Right forelimb (tissue), 1 donor: Measurements from ENCODE around the gene LZTR1.
"Not testable (repeated sequence)": the region's sequence is repeated elsewhere in the genome, so short reads cannot be mapped to it uniquely, and the experiment has no call there.

Experiments
- DNase-seq: peaks from one replicate; pipeline ENCODE4 v3.0.0-alpha.2; 2018

The LZTR1 gene

GRCh38 chr22:20966883-20967696 is 15.0 kb upstream of the LZTR1 start, which contains the start of gene AIFM3:
Gene AIFM3, plus strand, starts transcription at chr22:20967255. Its CDS starts 690 bp downstream, at chr22:20967945.
- DNase-seq = no peak

DNA sequence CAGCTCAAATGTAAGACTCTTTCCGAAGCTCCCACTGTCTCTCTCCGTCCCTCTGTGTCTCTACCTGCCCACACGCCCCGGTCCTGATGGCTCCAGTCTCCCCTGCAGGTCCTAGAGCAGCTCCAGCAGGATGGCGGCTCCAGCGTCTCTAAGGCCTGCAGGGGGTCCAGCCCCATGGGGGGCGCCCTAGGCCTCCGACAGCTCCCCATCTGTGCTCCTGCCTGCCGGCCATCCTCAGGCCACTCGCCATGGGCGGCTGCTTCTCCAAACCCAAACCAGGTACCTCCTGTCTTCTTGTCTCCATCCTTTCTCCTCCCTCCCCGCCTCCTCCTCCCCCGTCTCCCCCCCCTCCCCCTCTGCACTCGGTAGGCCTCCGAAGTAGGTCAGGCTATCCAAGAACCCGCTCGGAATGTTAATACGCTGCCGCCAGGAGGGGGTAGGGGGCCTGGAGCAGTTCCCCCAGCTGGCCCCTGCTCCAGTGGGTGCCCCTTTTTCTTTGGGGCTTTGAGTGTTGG is 14.3 kb upstream of the LZTR1 start:
- DNase-seq = no peak

GRCh38 chr22:20968281-20968977 is 13.7 kb upstream of the LZTR1 start:
- DNase-seq = no peak

GRCh38 chr22:20970939-20971657 is 11.0 kb upstream of the LZTR1 start:
- DNase-seq = no peak

DNA sequence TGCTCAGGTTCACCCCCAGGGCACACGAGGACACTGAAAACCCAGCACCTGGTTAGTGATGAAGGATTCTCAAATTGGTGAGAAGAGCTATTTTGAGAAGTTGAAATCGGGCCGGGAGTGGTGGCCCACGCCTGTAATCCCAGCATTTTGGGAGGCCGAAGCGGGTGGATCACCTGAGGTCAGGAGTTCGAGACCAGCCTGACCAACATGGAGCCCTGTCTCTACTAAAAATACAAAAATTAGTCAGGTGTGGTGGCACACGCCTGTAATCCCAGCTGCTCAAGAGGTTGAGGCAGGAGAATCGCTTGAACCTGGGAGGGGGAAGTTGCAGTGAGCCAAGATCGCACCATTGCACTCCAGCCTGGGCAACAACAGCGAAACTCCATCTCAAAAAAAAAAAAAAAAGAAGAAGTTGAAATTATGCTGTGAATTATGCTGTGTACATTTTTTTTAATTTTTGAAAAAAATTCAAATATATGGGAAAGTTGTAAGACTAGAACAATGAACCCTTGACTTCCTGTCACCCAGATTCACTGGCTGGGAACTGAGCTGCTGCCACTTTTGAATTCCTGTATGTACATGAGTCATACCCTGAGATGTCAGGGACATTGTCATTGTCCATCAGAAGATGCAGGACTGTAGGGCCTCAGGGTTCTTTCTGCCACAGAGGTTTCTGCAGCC is 9.9 kb upstream of the LZTR1 start:
- DNase-seq = not testable (repeated sequence)

- no peak for DNase-seq
Observed at GRCh38 chr22:20972933-20973577, 9.0 kb upstream of the LZTR1 start.

GRCh38 chr22:20973634-20974286 is 8.3 kb upstream of the LZTR1 start:
- DNase-seq = no peak

- DNase-seq = no peak
Observed at GRCh38 chr22:20974336-20974955, 7.7 kb upstream of the LZTR1 start.

DNA sequence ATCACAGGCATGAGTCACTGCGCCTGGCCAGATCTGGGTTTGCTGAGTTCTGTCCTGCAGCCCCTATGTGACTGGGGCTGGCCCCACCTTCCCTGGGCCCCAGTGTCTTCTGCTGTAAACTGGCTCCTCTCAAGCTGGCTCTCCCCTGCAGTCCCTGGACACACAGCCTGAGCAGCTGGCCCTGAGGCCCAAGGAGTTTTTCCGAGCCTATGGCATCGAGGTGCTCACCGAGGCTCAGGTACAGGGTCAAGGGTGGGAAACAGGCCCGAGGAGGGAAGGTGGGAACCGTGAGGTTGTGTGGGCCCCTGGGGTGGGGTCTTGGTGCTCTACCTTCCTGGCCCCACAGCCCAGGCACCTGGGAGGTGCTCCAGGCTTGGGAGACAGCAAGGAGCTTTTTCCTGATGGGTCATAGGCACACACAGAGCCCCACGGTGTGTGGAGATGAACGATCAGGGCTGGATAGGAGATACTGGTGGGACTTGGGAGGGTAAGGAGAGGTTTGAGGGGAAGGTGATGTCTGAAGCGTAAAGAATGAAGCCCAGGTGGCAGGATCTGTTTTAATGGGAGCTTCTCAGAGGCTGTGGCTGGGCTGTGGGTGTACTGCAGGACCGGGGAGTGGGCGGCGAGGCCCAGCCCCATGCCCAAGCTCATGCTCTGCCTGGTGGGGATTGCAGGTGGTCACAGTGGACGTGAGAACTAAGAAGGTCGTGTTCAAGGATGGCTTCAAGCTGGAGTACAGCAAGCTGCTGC is 6.4 kb upstream of the LZTR1 start:
- no peak for DNase-seq

DNA sequence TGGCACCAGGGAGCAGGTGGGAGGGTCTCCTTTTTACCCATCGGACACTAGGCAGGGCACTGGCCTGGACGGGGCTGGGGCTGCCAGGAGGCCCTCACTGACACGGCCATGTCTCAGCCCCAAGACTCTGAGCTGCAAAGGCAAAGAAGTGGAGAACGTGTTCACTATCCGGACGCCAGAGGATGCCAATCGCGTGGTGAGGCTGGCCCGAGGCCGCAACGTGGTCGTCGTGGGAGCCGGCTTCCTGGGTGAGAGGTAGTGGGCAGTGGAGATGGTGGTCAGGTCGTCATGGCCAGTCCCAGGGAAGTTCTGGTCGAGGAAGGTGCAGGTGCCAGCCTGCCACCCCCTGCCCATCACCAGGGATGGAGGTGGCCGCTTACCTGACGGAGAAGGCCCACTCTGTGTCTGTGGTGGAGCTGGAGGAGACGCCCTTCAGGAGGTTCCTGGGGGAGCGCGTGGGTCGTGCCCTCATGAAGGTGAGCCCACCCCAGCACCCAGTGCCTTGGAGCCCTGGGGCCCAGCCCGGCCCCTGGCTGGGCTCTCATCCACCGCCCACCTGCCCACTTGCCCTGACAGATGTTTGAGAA is 5.7 kb upstream of the LZTR1 start:
- DNase-seq = no peak

DNA sequence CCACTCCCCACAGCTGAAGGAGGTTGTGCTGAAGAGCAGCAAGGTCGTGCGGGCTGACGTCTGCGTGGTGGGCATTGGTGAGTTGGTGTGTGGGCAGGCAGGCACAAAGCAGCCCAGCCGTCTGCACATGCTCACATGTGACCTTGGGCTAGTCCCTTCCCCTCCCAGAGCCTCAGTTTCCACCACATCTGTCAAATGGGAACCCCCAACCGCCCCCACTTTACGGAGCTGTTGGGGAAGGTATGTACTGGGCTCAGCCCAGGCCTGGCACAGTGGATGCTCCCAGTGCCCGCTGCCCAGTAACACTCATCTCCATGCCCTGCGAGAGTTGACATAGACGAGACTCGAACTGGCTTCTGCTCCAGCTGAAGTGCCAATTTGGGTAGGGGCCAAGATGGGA is 5.1 kb upstream of the LZTR1 start:
- no peak for DNase-seq

DNA sequence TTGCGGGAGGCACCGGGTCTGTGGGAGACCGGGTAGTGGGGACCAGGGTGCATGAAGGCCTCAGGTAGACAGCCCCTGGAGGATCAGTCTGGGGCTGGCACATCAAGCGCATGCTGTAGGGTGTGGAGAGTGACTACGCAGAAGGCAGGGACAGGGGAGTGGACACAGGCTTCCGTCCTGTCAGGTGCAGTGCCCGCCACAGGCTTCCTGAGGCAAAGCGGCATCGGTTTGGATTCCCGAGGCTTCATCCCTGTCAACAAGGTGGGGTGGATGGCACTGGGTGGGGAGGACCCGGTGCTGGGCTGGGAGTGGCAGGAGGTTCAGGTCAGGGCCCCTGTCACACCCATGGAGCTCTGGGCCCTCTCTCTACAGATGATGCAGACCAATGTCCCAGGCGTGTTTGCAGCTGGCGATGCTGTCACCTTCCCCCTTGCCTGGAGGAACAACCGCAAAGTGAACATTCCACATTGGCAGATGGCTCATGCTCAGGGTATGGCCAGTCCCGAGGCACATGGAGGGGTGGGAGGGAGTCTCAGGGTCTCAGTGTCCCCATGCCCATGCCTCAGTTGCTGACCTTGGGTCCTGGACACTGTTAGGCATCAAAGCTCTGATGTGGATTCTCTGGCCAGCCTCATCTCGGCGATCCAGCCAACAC is 4.5 kb upstream of the LZTR1 start:
- DNase-seq = no peak

DNA sequence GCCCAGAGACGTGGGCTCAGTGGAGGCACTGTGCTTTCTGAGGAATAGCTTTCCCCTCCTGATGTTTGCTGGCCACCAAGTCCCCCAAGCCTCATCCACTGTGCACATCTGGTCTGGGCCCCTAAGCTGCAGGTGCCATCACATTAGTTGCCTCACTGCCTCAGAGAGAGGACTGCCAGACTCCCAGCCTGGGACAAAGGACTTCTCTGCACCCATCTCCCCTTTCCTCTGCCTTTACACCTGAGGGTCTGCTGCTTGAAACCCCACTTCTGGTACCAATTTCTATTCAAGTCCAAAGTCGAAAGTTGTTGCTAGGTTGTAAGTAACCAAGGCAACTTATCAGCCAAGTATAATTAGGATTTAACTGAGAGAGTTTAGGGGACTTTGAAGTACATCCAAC is 3.7 kb upstream of the LZTR1 start:
- DNase-seq = no peak

GRCh38 chr22:20979243-20979809 is 2.8 kb upstream of the LZTR1 start:
- no peak for DNase-seq

DNA sequence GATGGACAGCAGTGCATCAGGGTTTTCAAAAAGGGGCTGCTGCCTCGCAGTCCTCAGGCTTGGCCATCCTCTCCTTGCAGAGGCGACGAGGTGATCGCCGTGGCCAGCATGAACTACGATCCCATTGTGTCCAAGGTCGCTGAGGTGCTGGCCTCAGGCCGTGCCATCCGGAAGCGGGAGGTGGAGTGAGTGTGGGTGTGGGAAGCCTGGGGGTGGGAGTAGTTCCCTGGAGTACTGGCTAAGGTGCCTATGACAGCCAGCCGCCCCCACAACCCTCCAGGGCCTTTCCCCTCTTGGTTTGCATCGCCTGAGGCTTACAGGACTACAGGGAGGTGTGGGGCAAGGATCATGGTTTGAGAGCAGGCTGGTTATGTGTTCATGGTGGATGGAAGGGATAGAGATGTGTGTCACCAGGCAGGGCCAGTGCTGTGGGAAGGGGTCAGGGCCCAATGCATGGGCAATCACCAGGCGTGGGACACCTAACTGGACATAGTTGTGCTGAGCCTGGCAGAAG is 2.1 kb upstream of the LZTR1 start:
- no peak for DNase-seq

GRCh38 chr22:20980523-20980922 is 1.6 kb upstream of the LZTR1 start:
- DNase-seq = no peak

GRCh38 chr22:20980938-20981722 is 967 bp upstream of the LZTR1 start:
- no peak for DNase-seq

DNA sequence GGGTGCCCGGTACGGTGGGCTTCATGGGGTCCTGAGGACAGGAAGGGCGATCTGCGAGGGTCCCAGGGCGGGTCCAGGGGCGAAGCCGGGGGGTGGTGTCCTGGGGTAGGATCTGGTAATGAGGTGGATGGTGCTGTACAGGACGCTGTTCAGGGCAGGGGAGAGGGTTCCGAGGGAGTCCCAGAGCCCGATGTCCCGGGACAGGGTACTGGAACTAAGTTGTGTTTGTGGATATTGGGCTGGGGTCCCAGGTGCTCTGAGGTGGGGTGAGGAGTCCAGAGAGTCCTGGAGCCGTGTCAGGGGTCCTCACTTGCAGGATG is 426 bp downstream of the LZTR1 start:
- DNase-seq = no peak
